GM13977 (cell line): Measurements from ENCODE around the gene SHB.

Experiments
- DNase-seq: peaks from one replicate; pipeline ENCODE4 v3.0.0; 2012; ENCODE audit warnings: low spot score
- in situ Hi-C: fragments of 300-500 bp; cut with MboI; formaldehyde crosslinking; loops from one replicate; pipeline ENCODE4 v1.12.0; 2022; ENCODE audit warnings: low sequenced_read_pairs, low pct_unique_long_range_greater_than_20kb, mixed read lengths, inconsistent platforms; ENCODE audit not compliant: unreplicated experiment
- TF ChIP-seq, protein P1 (sequence below): IDR thresholded peaks from 2 replicates; pipeline ENCODE4 v1.5.1; 2012; ENCODE audit warnings: mild to moderate bottlenecking, control low read depth; ENCODE audit not compliant: insufficient read depth; ENCODE audit errors: extremely low read depth, missing control alignments

The SHB gene

GRCh38 chr9:38071470-38072134, 2.6 kb upstream of the SHB start:
- TF ChIP-seq, protein P1, sequence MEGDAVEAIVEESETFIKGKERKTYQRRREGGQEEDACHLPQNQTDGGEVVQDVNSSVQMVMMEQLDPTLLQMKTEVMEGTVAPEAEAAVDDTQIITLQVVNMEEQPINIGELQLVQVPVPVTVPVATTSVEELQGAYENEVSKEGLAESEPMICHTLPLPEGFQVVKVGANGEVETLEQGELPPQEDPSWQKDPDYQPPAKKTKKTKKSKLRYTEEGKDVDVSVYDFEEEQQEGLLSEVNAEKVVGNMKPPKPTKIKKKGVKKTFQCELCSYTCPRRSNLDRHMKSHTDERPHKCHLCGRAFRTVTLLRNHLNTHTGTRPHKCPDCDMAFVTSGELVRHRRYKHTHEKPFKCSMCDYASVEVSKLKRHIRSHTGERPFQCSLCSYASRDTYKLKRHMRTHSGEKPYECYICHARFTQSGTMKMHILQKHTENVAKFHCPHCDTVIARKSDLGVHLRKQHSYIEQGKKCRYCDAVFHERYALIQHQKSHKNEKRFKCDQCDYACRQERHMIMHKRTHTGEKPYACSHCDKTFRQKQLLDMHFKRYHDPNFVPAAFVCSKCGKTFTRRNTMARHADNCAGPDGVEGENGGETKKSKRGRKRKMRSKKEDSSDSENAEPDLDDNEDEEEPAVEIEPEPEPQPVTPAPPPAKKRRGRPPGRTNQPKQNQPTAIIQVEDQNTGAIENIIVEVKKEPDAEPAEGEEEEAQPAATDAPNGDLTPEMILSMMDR, result no peak
- no peak for DNase-seq
- in situ Hi-C loops, result no loop called here

DNA sequence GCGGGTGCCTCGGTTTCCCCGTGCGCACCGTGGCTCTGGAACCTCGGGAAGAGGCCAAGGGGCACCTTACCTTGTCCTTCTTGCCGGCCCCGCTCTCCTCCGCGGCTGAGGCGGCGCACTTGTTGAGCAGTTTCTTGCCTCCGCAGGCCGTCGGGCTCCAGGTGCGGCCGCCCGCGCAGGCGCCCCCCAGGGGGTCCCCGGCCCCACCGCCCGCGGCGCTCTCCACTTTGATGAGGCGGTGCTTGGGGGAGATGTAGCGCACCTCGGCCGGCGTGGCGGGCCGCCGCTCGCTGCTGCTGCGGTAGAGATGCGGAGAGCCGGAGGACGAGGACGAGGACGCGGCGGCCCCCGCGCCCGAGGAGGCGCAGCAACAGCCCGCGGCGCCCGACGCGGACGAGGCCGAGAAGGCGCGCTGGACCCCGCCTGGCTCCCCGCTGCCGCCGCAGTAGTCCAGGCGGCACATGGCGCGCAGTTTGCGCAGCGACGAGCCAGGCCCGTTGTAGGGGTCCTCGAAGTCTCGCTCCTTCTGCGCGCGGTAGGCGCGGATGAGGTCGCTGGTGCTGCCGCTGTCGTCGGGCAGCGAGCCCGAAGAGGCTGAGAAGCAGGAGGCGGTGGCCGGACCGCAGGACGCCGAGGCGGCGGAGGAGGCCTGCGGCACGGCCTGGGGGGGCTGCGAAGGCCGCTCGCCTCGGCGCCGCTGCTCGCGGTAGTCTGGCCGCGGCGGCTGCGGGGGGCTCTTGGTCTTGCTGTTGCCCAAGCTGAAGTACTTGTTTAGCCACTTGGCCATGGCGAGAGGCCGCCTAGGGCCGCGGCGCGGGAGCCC, 957 bp downstream of the SHB start:
- DNase-seq, result no peak
- TF ChIP-seq, protein P1, result no peak
- in situ Hi-C loops, result no loop called here

- TF ChIP-seq, protein P1, result no peak
- in situ Hi-C loops, result no loop called here
- no peak for DNase-seq
Observed at GRCh38 chr9:38066914-38067858, 1.8 kb downstream of the SHB start.

DNA sequence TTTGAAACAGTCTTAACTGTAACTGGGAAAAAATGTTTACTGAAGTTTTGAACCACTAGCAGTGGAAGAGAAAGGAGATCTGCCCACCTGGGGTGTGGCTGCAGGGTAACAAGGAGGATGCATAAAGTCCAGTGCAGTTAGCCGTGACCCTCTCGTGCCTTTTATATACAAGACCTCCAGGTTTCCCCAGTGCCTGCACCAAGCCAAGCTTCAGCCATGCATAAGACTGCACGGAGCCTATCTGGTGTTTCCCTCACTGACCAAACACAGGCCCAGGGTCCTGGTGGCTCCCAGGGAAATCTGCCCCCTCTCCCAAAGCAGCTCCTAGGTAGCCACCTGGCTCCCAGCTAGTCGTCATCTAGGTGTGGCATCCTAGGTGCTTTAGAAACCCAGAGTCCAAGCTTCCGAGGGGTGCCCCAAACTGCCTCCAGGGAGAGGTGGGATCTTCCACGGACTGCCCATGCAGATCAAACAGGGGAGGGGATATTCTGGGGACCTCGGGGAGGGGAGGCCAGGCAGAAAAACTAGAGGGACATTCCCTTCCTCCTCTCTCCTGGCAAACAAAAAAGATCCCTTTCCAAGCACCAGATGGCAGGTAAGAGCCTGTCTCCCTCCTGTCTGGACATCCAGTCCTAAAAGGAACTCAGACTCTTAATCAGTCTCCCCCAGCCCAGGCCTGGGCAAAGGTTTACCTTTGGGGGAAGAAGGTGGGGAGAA, 2.7 kb downstream of the SHB start:
- no peak for DNase-seq
- TF ChIP-seq, protein P1, result no peak
- in situ Hi-C loops, result no loop called here

DNA sequence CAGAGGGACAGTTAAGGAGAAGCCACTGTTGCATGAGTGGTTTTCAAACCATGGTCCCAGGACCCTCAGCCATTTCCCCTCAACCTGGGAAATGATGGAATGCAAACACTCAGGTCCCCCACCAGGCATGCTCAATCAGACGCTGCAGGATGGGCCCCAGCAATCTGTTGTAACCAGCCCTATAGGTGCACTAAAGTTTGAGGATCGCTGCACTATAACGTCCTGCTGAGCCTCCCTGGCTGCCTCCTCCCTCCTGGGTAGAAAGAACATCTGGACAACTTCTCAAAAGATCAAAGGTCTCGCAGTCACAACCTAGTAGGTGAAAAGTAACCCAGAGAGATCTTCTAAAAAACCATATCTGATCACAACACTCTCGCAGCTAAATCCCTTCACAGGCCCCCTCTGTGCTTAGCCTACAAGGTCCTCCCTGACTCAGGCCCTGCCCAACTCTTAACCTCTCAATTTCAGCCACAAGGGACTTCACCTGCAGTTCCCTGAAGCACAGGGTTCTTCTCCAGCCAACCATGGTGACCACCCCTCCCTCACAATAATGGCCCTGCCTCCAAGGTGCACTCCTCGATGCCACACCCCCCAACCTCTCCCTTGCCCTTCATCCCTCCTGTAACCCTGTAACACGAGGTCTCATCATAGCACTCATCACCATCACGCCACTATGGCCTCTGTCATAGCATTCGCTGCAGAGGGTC, 3.5 kb downstream of the SHB start:
- DNase-seq, result peak; percentile 56
- in situ Hi-C loops, result no loop called here
- TF ChIP-seq, protein P1, result no peak
